ENCODE measurements around the gene CYB5D1. TPM values are rescaled to one million over a fixed set of nuclear protein-coding genes. Genes with fewer than 3 reads are reported as not detected.

CYB5D1 gene
- total and polyA plus RNA-seq, 2 of the 8 experiments (the other 6 are each of a cell fraction or from before 2014, with no cell fraction given): 11.0 to 18.0 TPM

DNA sequence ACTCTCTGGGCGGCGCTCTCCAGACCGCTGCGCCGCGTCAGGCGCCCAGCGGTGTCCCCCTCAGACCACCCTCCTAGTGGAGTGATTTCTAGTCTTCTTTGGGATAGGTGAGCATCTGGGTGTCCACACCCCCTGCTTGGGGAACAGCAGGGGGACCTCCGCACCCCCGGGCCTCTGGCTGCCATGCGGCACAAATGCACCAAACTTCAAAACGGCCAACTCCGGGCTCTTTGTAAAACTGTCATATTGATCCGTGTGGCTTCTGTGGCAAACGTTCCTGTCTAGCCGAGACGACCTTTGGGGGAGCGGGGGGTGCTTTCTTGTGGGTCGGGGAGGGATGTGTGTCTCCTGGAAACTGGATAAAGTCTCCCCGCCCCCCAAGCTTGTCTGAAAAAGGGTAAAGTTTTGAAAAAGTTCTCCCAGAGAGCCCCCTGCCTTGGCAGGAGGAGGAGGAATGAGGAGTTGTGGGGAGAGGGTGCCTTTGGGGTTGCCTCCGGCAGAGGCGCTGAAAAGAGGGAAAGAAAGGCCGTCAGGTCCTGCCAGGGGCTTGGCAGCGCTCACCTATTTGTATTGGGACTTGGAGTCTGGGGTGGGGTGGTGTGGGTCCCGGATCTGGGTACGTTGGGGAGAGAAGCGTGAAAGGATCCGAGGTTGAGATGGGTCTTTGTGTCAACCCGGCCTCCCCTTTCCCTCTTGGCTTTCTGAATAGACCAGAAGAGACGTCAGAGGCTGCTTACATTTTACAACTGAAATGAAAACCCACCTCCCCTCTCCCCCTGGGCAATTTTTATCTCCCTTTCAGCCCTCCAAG is 28.6 kb downstream of the CYB5D1 start:
- no peaks in the 10 kb centered on the region for H3K79me2 ChIP-seq (ENCODE audit: control insufficient read depth in 1 of 2, insufficient read depth in 2 of 2, low read length in 2 of 2)
- CTCF ChIA-PET (ENCODE audit: partially characterized antibody): interaction anchor here (0.6 to 1.3 kb wide), 3 partner anchors 15 to 24 kb away, joined by 3 to 4 read pairs (median 3); no protein-coding TSS in a partner anchor
- TF ChIP-seq CHD2 (IDR thresholded peaks at IDR 0.05; ENCODE audit: low read length): no peak
- TF ChIP-seq SIN3A (conservative IDR thresholded peaks at IDR 0.05 in 1 of 2, IDR thresholded peaks at IDR 0.05 in 1 of 2; ENCODE audit: low read depth in 1 of 2, low read length in 2 of 2): no peak; a peak in 2 of 4 replicates
- no peak for TF ChIP-seq RBBP5 (IDR thresholded peaks at IDR 0.05; ENCODE audit: borderline replicate concordance, low read depth, low read length)
- TF ChIP-seq, protein P1, sequence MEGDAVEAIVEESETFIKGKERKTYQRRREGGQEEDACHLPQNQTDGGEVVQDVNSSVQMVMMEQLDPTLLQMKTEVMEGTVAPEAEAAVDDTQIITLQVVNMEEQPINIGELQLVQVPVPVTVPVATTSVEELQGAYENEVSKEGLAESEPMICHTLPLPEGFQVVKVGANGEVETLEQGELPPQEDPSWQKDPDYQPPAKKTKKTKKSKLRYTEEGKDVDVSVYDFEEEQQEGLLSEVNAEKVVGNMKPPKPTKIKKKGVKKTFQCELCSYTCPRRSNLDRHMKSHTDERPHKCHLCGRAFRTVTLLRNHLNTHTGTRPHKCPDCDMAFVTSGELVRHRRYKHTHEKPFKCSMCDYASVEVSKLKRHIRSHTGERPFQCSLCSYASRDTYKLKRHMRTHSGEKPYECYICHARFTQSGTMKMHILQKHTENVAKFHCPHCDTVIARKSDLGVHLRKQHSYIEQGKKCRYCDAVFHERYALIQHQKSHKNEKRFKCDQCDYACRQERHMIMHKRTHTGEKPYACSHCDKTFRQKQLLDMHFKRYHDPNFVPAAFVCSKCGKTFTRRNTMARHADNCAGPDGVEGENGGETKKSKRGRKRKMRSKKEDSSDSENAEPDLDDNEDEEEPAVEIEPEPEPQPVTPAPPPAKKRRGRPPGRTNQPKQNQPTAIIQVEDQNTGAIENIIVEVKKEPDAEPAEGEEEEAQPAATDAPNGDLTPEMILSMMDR (IDR thresholded peaks at IDR 0.05; ENCODE audit: control extremely low read depth in 1 of 3, insufficient read depth in 1 of 3, low read depth in 1 of 3, low read length in 3 of 3): peak in 2 of 3 experiments; percentile 2 to 23; a peak in 2 of 4 replicates
- no peak for TF ChIP-seq SP2 (IDR thresholded peaks at IDR 0.05; ENCODE audit: low read length)
- TF ChIP-seq YY1 (IDR thresholded peaks at IDR 0.05; ENCODE audit: low read depth, low read length): no peak
- no peak for TF ChIP-seq TBP (IDR thresholded peaks at IDR 0.05; ENCODE audit: low read depth, low read length)
- TF ChIP-seq TAF1 (IDR thresholded peaks at IDR 0.05; ENCODE audit: low read depth, low read length): no peak
- no peak for TF ChIP-seq RAD21 (IDR thresholded peaks at IDR 0.05 in 1 of 2, conservative IDR thresholded peaks at IDR 0.05 in 1 of 2; ENCODE audit: low read depth in 2 of 2, low read length in 2 of 2)

More for the DNA sequence above, 28.6 kb downstream of the CYB5D1 start:
- Histone ChIP-seq H3K4me1 (replicated peaks in 1 of 4; ENCODE audit: control insufficient read depth in 3 of 4, insufficient read depth in 4 of 4, low read length in 3 of 4) (peaks cover 9 to 30% (median 17%) of the 10 kb centered on the region in 4 experiments), H3K23ac (ENCODE audit: insufficient read length) (no peak overlapping the region), H2AK5ac (ENCODE audit: low read depth, low read length) (no peak overlapping the region), H2BK20ac (ENCODE audit: low read length) (no peak overlapping the region), H3K79me1 (ENCODE audit: low read depth, low read length) (no peaks in the 10 kb centered on the region), H3K18ac (ENCODE audit: extremely low read depth, low read length) (no peak overlapping the region), H3K56ac (replicated peaks; ENCODE audit: insufficient read length, low read depth, low read length) (no peak overlapping the region), H4K5ac (ENCODE audit: insufficient read length, low read depth, low read length) (no peak overlapping the region), H2BK12ac (ENCODE audit: low read depth, low read length) (no peak overlapping the region), H3K4me3 (ENCODE audit: extremely low read depth in 1 of 4, insufficient read depth in 2 of 4, low read depth in 3 of 4, low read length in 4 of 4) (peak overlapping the region; percentile 52 to 83 (median 70)), H4K91ac (replicated peaks; ENCODE audit: insufficient read length, low read length) (no peak overlapping the region), H2AFZ (ENCODE audit: low read length) (no peak overlapping the region), H3K23me2 (ENCODE audit: low read depth, low read length) (peaks cover 24% of the 10 kb centered on the region), H3K4me2 (ENCODE audit: insufficient read depth in 1 of 2, low read depth in 2 of 2, low read length in 2 of 2) (peak overlapping the region; percentile 82 to 100), H3K27me3 (replicated peaks in 1 of 4; ENCODE audit: control insufficient read depth in 3 of 4, extremely low read depth in 1 of 4, insufficient read depth in 3 of 4, low read length in 3 of 4) (peaks cover 0 to 10% (median 3%) of the 10 kb centered on the region in 4 experiments; a peak in 3 of 7 replicates), H2BK15ac (ENCODE audit: low read length) (no peak overlapping the region), H3K14ac (ENCODE audit: insufficient read length) (no peak overlapping the region), H3K36me3 (ENCODE audit: control insufficient read depth in 2 of 4, insufficient read depth in 4 of 4, low read length in 3 of 4) (peaks cover 0 to 4% (median 0%) of the 10 kb centered on the region in 4 experiments; a peak in 1 of 8 replicates), H3K27ac (ENCODE audit: low read depth, low read length) (no peak overlapping the region), H3K4ac (replicated peaks; ENCODE audit: insufficient read length, low read depth, low read length) (no peak overlapping the region), H3K9ac (replicated peaks in 1 of 4; ENCODE audit: extremely low read depth in 1 of 4, low read depth in 3 of 4, low read length in 3 of 4) (no peak overlapping the region; a peak in 1 of 7 replicates), H2BK120ac (replicated peaks; ENCODE audit: low read depth, low read length) (no peak overlapping the region), H4K20me1 (replicated peaks in 1 of 2; ENCODE audit: control insufficient read depth in 1 of 2, insufficient read depth in 2 of 2, low read length in 2 of 2) (no peaks in the 10 kb centered on the region), H3K9me3 (ENCODE audit: insufficient read depth in 2 of 2, low read depth in 1 of 2, low read length in 1 of 2) (no peaks in the 10 kb centered on the region), H2BK5ac (ENCODE audit: low read depth, low read length) (no peak overlapping the region), H4K8ac (ENCODE audit: extremely low read depth, insufficient read depth, low read length) (no peak overlapping the region)
- DNase-seq (ENCODE audit: low read depth in 1 of 2, low spot score in 2 of 2) (peak in 1 of 2 experiments; percentile 59), FAIRE-seq (no peak)
- 1% methylated on average over 29 of the region's 30 CpGs; no CpG with 5 or more reads in 1 of the 2 experiments for WGBS, 2 experiments (ENCODE audit: extremely low coverage in 1 of 2, insufficient coverage in 1 of 2, insufficient read length in 1 of 2, insufficient replicate concordance in 2 of 2, low coverage in 1 of 2, low lambda C conversion rate in 2 of 2, missing lambda C conversion rate in 1 of 2)
- POLR2A ChIA-PET (ENCODE audit: partially characterized antibody): interaction anchor here (0.7 to 1.7 kb wide), 2 partner anchors 17 to 51 kb away, joined by 3 to 6 read pairs; no protein-coding TSS in a partner anchor

Data from H1 (cell line).